HL-60 (cell line): ENCODE results near the gene ARMH2.

ENCODE experiments used
- DNase-seq, 2 experiments: peaks; one replicate each; pipeline ENCODE4 v3.0.0-alpha.2; 2010 to 2020; ENCODE audit warnings: low read depth in 1 of 2, low spot score in 1 of 2
- H3K27ac ChIP-seq: fragments of 250-450 bp; sonication (Bioruptor Pico); replicated peaks from 2 replicates; pipeline ENCODE4 v1.5.1; 2020; ENCODE audit warnings: mild to moderate bottlenecking, moderate library complexity
- H3K27me3 ChIP-seq: fragments of 250-450 bp; sonication (Bioruptor Pico); 2 replicates; pipeline ENCODE4 v1.5.1; 2021; ENCODE audit warnings: mild to moderate bottlenecking, moderate library complexity; ENCODE audit not compliant: insufficient read depth, poor library complexity, severe bottlenecking
- H3K4me3 ChIP-seq: replicated peaks from 2 replicates; pipeline ENCODE4 v1.5.1; 2011; ENCODE audit warnings: mild to moderate bottlenecking, control low read depth, low read length; ENCODE audit not compliant: insufficient read depth
- GABPA ChIP-seq: IDR thresholded peaks from 2 replicates; pipeline ENCODE4 v1.6.1; 2012; ENCODE audit warnings: low read depth
- POLR2AphosphoS5 ChIP-seq: IDR thresholded peaks from 2 replicates; pipeline ENCODE4 v1.6.1; 2012; ENCODE audit warnings: low read depth
- SPI1 ChIP-seq: IDR thresholded peaks from 2 replicates; pipeline ENCODE4 v1.6.1; 2012; ENCODE audit warnings: low read depth, mild to moderate bottlenecking, borderline replicate concordance
- TF ChIP-seq, protein P1 (sequence below): IDR thresholded peaks from one replicate; pipeline ENCODE4 v1.5.1; 2011; ENCODE audit warnings: low read length, control low read depth, inconsistent platforms; ENCODE audit not compliant: insufficient read depth
- TF ChIP-seq, protein P2 (sequence below): IDR thresholded peaks from 2 replicates; pipeline ENCODE4 v1.6.1; 2012; ENCODE audit warnings: low read depth; ENCODE audit not compliant: insufficient replicate concordance

Gene ARMH2

DNA sequence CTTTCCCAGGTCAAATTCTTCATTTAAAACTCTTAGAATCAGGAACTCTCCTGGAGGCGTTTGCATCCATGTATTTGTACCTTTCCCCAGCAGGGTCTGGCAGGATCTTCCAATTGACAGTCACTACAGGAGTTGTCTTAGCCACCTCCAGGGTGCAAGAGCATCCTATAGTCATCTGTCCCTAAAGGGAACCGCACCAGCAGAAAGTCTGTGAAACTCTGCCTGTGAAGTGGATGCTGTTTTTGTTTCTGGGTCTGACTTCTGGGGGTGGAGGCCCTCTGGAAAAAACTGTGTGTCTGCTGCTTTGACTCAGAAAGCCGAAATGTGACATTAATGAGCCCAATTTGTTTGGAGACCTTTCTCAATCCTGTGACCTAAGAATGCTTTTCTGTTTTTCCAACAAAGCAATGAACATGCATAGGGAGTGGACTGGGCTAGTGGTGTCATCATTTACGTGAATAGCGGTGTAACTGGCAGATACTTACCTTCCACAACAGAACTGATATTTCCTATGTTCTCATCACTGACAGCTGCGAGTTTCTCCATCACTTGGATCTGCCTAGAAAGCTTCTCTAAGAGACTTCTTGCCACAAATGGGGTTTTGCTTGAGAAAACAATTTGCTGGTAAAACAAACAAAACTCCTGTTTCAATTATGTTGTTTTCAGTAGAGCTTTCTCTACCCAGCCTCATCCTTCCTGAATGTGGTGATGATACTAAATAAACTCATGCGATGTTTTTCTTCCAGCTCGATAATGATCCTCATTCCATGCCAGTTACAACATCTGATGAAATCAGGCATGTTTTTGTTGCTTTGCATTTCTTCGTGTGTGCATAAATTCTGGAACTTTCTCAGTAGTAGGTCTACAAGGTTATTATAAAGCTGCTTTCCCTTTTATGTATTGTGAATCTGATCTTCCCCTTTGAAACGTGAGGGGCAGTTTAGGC, 33.3 kb upstream of the ARMH2 start:
- no peak for DNase-seq
- H3K4me3 ChIP-seq, result no peak overlapping the region
- H3K27me3 ChIP-seq, result no peaks in the 10 kb centered on the region
- TF ChIP-seq POLR2AphosphoS5, result no peak
- TF ChIP-seq SPI1, result no peak
- TF ChIP-seq, protein P1, sequence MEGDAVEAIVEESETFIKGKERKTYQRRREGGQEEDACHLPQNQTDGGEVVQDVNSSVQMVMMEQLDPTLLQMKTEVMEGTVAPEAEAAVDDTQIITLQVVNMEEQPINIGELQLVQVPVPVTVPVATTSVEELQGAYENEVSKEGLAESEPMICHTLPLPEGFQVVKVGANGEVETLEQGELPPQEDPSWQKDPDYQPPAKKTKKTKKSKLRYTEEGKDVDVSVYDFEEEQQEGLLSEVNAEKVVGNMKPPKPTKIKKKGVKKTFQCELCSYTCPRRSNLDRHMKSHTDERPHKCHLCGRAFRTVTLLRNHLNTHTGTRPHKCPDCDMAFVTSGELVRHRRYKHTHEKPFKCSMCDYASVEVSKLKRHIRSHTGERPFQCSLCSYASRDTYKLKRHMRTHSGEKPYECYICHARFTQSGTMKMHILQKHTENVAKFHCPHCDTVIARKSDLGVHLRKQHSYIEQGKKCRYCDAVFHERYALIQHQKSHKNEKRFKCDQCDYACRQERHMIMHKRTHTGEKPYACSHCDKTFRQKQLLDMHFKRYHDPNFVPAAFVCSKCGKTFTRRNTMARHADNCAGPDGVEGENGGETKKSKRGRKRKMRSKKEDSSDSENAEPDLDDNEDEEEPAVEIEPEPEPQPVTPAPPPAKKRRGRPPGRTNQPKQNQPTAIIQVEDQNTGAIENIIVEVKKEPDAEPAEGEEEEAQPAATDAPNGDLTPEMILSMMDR, result no peak
- TF ChIP-seq, protein P2, sequence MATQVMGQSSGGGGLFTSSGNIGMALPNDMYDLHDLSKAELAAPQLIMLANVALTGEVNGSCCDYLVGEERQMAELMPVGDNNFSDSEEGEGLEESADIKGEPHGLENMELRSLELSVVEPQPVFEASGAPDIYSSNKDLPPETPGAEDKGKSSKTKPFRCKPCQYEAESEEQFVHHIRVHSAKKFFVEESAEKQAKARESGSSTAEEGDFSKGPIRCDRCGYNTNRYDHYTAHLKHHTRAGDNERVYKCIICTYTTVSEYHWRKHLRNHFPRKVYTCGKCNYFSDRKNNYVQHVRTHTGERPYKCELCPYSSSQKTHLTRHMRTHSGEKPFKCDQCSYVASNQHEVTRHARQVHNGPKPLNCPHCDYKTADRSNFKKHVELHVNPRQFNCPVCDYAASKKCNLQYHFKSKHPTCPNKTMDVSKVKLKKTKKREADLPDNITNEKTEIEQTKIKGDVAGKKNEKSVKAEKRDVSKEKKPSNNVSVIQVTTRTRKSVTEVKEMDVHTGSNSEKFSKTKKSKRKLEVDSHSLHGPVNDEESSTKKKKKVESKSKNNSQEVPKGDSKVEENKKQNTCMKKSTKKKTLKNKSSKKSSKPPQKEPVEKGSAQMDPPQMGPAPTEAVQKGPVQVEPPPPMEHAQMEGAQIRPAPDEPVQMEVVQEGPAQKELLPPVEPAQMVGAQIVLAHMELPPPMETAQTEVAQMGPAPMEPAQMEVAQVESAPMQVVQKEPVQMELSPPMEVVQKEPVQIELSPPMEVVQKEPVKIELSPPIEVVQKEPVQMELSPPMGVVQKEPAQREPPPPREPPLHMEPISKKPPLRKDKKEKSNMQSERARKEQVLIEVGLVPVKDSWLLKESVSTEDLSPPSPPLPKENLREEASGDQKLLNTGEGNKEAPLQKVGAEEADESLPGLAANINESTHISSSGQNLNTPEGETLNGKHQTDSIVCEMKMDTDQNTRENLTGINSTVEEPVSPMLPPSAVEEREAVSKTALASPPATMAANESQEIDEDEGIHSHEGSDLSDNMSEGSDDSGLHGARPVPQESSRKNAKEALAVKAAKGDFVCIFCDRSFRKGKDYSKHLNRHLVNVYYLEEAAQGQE, result no peak
- TF ChIP-seq GABPA, result no peak
- H3K27ac ChIP-seq, result no peak overlapping the region

DNA sequence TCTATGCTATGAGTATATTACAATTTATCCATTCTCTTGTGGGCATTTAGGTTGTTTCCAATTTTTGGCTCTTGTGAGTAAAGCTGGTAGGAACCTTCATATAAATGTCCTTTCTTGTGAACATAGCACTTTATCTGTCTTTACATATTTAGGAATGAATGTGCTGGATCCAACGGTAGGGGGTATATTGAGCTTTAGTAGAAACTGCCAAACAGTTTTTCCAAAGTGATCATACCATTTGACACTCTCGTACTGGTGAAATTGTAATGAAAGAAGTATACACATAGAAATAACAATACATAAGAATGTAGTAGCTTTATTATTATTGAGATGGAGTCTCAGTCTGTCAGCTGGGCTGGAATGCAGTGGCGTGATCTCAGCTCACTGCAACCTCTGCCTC, 30.9 kb upstream of the ARMH2 start:
- no peak overlapping the region for H3K27ac ChIP-seq
- no peaks in the 10 kb centered on the region for H3K27me3 ChIP-seq
- TF ChIP-seq SPI1, result no peak
- TF ChIP-seq, protein P2, result no peak
- no peak for TF ChIP-seq GABPA
- TF ChIP-seq, protein P1, result no peak
- TF ChIP-seq POLR2AphosphoS5, result no peak
- DNase-seq, result no peak
- no peak overlapping the region for H3K4me3 ChIP-seq

DNA sequence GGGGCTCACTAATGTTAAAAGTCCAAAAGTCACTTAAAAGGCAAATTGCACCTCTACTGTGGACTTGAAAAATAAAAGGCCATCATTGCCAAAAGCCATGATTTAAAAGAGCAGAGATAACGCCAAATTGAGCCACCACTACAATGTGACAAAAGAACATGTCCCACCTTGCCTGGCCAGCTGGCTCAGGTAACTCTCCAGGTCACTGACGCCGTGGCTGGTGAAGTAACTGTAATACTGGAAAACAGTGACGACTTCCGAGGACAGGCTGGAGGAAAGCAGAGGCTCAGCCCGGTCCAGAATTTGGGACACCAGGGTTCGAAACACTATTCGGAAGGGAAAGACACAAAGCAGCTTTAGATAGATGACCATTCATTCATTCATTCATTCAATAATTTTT, 29.3 kb upstream of the ARMH2 start:
- no peak overlapping the region for H3K27ac ChIP-seq
- no peak for DNase-seq
- no peaks in the 10 kb centered on the region for H3K27me3 ChIP-seq
- TF ChIP-seq POLR2AphosphoS5, result no peak
- TF ChIP-seq, protein P1, result no peak
- H3K4me3 ChIP-seq, result no peak overlapping the region

DNA sequence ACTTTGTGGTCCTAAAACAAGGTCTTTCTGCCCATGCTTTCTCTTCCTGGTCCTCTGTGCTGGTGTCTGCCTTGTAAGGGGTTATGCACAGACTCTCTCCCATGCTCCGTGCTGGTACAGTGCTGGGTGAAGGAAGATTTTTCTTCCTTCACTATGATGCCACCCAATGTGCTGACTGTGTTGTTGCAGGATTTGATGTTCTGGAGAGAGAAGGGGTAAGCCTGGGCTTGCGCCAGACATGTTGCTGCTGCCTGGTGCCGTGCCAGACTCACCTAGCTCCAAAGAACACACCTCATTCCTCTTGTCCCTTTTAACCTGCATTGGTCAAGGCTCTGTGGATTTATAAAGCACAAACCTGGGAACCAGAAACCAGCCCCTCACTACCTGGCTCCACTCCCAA, 28.4 kb upstream of the ARMH2 start:
- DNase-seq, result no peak
- TF ChIP-seq GABPA, result no peak
- no peaks in the 10 kb centered on the region for H3K27me3 ChIP-seq
- no peak overlapping the region for H3K27ac ChIP-seq
- no peak overlapping the region for H3K4me3 ChIP-seq
